GM19328 (cell line): ENCODE measurements around the gene COASY.

Experiments
- ATAC-seq: cut with Tn5 transposase; IDR thresholded peaks from one replicate; pipeline ENCODE4 v1.9.1; 2021; ENCODE audit warnings: mild to moderate bottlenecking, moderate library complexity; ENCODE audit not compliant: unreplicated experiment

COASY gene

DNA sequence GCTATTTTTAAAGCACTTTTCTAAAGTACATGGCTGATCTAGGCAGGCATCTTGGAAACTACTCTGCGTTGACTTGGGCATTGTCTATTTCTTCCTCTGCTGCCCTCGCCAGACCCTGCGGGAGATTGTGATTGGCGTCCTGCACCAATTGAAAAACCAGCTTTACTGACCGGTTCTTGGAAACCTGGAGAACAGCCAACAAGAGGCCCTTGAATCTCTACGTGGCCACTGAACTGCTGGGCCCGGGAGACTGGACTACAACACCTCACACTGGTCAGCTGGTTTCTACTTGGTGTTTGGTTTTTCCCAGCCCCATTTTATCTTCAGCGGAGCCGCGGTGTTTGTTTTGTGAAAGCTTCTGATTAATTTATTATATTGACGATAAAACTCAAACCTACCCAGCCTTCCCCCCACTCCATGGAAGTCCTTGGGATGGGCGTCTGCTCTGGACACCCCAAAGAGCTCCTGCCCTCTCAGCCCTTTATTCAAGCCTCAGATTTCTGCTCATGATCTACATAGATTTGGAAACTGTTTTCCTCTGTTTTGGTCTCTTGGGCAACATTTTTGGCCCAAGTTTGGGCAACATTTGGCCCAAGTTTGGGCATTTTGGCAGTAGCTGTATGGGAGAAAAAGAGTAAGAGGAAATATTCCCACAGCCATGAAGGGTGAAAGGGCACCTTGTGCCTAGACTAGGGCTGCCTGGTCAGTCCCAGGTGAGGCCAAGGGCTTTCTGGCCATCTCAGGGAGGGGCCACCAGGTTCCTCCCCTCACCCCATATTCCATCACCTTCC, 9.7 kb downstream of the COASY start:
- no peak for ATAC-seq

DNA sequence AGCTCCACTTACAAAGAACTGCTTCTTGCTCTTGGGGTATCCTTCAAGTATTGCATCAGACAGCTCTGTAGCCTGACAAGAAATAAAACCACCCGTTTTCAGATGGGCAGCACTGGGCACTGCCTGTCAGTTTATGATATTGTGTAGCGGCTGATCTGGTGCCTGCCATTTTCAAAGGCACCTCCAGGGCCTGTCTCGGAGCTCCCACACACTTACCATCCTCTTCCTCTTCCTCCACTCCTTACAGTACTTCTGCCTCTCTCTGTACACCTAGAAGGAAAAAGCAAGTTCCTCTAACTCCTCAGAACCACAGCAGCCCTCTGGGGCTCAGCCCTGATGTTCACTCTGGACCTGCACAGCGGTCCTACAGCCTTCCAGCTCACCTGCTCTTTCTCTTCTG, 11.1 kb downstream of the COASY start:
- no peak for ATAC-seq

DNA sequence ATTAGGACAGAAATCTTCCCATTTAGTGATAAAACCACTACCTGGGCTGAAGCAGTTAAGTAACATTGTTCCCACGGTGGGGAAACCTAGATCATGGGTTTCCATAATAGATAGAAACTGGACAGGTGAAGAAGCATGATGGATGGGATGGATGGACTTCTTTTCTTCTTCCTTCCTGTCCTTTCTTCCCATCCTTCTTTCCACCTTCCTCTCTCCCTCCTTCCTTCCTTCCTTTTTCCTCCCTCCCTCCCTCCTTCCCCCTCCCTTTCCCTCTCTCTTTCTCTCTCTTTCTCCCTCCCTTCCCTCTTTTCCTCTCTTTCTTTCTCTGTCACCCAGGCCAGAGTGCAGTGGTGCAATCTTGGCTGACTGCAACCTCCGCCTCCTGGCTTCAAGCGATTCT, 12.5 kb downstream of the COASY start:
- no peak for ATAC-seq

DNA sequence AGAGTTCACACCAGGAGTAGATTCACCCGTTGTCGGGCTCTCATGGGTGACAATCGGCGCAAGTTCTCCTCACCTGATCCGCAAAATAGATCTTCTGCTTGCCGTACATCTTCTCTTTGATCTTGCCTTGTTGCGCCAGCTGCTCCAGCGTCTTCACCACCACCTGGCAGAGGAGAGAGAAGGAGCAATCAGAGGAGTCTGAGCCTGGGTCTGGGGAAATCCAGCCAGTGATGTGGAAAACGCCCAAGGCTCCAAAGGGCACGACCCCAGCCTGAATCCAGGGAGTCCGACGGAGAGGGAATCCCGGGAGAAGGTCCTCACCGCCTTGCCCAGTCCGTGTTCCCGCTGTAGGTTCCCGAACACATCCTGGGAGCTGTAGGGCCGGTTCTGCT, 15.2 kb downstream of the COASY start:
- no peak for ATAC-seq

DNA sequence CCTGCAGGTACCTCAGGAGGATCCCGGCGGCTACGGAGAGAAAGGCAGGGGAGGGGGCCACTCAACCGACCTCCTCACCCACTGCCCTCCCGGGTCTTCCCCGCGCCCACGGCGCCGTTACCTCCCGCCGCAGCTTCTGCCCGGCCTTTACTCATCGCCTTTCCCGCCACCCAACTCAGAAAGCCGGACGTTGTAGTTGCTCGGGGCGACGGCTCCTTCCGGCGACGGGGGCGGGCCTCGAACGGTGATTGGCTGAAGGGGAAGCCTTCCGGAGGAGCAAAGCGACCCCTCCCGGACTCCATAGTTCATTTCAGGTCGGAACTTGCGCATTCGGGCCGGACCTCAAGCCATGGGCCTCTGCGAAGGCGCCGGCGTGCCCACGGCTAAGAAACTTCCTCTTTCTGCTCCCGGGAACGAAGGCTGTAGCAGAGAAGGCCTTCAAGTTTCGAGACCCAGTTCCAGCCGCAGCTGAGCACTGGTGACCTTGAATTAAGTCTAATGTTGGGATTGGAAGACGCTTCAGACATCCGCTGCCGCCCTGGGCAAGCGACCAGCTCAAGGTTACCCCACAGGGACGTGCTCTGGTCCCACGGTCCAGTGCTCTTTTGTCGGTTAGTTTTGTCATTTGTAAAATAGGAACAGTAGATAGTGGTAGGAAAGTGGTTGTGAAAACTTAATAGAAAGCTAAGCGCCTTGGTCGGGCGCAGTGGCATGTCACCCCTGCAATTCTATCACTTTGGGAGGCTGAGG, 15.8 kb downstream of the COASY start, which contains the start of gene PSMC3IP:
Gene PSMC3IP, minus strand, starts transcription at position 198 of the 750 bp plus-strand sequence. Its CDS starts 43 bp downstream, at position 155.
- ATAC-seq, result peak; percentile 71

DNA sequence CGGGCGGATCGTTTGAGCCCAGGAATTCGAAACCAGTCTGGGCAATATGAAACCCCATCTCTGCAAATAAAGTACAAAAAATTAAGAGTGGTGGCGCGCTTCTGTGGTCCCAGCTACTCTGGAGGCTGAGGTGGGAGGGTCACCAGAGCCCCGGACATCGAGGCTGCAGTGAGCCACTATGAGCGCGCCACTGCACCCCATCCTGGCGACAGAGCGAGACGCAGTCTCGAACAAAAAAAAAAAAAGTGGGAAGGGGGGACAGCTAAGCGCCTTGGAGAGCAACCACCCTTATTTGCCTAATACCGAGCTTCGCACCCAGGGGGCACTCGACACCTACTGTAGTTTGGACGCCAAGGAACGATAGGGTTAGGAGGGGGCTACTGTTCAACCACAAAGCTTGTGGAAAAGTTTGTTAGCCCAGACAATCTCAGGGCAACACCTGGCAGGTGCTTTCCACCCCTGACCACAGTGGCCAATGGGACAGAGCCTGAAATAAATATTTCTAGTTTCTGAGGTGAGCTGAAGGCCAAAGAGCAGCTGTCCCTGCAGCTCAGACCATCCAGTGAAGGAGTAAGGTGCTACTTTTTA, 16.4 kb downstream of the COASY start:
- ATAC-seq, result no peak

DNA sequence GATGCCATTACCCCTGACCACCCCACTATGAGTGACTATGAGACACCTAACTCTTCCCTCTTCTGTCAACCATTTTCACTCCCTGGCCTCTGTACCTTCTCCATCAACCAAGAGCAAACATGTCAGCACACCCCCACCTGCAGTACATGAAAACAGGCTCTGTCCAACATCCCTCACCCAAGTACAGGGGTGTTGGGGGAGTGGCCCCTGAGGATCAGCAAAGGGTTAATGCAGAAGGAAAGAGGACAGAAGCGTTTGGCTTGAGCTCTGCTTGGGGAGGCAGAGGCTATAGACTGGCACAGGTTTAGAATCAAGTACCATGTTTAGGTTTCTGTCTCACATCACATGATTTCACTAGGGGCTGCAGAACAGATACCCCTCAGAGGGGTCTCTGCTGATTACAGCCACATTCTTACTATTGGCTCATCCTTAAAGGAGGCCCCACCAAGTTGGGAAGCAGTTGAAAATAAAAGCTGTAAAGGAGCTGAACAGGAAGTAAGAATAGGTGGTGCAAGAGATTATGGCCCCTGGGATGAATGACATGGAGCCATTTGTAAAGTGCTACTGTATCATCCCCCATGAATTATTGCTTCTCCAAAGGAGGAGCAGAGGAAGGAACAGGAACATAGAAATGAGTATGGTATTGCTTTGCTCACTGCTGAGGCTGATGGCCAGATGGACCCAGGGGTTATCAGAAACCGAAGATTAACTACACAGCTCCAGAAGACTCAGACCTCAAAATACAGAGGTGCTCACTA, 18.0 kb downstream of the COASY start:
- no peak for ATAC-seq

DNA sequence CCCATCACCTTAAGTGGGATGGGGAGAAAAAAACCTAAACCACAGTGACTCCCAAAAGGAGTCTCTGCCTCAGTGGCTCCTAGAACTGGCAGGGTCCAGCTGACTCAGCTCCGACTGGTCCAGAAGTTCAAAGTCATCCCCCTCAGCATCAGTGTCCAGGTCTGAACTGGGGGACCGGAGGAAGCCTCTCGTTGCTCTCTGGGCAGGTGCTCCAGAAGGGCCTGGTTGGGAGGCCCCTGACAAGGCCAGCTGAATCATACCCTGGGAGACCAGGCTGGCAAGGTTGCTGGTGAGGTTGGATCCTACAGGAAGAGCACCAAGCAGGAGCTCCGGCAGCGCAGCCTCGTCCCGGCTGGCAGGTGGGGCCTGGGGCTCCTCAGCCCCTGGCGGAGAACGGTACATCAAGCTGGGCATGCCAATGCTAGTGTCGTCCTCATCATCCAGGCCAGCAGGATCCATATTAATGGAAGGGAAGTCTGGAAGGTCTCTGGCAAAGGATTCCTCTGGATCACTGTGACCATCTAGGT, 19.9 kb downstream of the COASY start:
- no peak for ATAC-seq

DNA sequence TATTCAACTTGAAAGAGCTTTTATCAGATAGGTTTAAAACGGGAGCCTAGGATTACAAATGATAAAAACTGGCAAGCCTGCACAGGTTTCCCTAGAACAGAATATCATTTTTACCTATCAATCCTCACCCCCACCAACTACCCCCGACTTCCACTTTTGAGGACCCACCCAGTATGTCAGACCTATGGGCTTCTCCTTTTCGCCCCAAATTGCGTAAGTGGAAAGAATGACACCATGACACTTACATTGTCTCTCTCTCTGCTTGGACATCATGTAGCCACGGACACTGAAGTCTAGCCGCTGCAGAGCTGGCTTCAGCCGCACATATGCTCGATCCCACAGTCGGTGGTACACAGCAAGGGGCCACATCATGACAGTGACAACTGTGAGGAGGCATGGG, 22.9 kb downstream of the COASY start:
- no peak for ATAC-seq

DNA sequence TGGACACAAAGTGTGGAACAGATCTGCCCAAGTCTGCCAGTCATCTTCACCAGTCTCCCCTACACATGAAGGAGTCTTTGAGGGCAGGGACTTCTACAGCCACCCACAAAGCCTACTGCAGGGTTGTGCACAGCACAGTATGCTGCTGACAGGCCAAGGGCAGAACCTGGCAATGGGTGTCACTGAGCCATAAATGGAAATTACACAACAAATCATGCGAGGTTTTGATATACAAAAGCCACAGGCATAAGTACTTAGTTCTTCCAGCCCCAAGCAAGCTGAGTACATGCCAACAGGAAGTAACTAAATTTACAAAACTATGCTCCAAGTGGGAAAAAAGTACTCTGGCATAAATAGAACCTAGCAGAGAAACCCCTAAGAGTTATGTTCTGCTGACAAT, 23.4 kb downstream of the COASY start:
- ATAC-seq, result no peak

DNA sequence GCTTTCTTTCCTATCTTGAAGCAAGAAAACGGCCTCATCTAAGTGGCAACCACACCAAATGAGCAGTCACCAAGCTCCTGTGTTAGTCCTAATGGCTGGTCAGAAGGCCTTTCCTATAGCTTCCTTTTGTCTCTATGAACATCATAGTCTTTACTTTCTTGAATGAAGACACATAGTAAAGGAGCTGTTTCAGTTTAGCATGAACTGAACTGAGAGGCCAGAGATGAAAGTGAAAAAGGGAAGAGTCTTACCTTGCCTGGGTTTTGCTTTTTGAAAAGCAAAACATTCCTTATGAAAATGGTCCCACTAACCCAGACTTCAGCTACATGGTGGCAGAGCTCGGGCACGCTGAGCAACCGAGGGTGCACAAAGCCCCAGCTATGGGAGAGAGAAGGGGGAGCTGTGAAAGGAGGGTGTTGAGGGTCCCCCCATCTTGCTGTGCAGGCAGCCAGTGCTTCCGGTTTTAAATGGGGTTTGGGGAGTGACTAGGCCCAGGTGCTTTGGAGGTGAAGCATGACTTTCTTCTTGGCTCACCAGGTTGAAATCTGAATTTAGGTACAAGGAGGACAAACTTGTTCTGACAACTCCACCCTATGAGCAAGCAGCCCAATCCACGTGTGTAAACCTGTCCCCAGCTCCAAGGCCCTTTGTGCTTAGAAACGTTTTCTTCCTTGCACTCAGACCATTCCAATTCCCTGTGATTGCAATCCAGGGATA, 24.7 kb downstream of the COASY start:
- ATAC-seq, result no peak

DNA sequence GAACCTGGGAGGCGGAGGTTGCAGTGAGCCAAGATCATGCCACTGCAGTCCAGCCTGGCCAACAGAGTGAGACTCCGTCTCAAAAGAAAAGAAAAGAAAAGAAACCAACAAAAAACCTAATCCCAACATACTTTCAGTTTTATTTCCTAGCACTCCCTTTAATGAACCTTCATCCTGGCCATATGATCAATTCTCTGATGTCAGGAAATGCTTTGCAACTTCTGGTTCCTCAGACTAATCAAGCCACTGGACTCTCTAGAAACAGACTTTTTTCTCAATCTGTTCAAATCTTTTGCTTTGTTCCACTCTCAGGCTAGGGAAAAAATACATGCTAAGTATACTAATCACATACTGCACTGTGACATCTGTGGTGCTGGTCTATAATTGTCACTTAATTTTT, 28.9 kb downstream of the COASY start:
- no peak for ATAC-seq

DNA sequence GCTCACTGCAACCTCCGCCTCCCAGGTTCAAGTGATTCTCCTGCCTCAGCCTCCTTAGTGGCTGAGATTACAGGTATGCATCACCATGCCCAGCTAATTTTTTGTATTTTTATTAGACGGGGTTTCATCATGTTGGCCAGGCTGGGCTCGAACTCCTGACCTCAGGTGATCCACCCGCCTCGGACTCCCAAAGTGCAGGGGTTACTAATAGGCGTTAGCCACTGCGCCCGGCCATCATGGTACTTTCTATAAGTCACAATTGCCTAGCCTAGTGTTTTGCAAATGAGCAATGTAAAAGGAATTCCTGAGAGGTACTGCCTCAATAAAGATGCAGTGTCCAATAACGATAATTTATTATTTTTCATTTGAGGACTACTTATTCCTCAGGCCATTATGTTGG, 29.5 kb downstream of the COASY start:
- ATAC-seq, result no peak

DNA sequence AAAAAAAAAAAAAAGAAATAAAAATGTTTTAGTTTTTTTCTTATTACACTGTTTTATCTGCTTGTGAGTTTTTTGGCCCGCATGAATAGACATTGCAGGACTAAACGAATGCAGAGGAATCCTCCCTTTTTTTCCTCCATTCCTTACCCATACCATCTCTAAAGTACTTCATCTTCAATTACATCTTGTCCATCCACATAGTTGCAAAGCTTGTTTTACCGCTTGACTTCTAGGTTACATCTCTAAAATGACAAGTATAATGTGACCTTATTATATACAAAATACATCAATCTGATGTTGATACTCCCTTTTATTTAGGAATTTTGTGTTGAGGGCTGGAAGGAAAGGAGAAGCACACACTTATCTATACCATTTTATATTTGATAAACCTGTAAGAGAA, 34.4 kb downstream of the COASY start:
- no peak for ATAC-seq

DNA sequence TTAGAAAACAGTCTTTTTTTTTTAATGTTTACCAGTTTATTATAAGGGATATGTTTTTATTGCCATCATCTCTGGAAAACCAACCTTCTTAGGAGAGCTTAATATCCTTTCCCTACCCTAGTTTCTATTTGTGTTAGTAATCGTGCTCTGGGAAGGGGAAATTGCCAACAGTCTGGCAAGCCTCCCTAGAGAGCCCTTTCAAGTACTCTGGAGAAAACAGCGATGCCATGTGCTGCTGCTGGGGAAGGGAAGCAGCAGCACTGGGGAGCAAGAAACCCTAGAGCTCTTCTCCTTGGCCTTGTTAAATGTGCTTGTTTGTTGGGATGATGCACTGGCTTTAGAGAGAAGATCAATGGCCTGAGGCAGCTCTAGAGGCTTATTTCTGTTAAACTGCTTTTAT, 37.0 kb downstream of the COASY start:
- ATAC-seq, result no peak

DNA sequence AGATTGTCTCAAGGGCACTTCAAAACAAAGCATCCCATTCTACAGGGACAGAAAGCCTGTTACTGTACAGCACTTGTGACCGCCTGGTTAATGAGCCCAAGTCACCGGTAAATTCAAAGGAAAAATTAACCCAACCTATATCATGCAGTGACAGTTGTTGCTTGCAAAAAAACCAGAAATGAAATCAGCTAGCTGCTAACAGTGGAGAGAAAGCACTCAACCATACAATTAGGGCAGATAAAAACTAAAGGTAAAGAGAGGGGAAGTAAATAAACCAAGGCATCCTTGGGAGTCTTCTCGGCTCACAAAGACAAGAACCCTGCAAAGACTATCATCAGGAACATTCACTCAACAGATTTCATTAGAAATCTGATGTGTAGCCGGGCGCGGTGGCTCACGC, 41.4 kb downstream of the COASY start:
- no peak for ATAC-seq

DNA sequence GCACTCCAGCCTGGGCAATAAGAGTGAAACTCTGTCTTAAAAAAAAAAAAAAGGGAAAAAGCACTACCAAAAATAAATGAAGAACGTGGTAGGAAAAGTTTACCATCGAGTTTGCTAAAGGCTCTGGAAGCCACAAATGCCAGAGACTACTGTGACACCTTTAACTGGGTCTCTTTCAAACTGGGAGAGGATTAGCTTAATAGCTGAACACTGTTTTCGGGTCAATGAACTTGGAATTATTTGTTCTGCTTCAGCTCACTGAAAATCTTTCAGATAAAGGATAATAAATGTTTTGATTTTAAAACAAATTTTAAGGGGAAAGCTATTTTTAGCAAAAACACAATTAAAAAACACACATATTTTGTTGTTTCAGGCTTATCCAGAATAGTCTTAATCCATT, 45.8 kb downstream of the COASY start:
- ATAC-seq, result no peak

DNA sequence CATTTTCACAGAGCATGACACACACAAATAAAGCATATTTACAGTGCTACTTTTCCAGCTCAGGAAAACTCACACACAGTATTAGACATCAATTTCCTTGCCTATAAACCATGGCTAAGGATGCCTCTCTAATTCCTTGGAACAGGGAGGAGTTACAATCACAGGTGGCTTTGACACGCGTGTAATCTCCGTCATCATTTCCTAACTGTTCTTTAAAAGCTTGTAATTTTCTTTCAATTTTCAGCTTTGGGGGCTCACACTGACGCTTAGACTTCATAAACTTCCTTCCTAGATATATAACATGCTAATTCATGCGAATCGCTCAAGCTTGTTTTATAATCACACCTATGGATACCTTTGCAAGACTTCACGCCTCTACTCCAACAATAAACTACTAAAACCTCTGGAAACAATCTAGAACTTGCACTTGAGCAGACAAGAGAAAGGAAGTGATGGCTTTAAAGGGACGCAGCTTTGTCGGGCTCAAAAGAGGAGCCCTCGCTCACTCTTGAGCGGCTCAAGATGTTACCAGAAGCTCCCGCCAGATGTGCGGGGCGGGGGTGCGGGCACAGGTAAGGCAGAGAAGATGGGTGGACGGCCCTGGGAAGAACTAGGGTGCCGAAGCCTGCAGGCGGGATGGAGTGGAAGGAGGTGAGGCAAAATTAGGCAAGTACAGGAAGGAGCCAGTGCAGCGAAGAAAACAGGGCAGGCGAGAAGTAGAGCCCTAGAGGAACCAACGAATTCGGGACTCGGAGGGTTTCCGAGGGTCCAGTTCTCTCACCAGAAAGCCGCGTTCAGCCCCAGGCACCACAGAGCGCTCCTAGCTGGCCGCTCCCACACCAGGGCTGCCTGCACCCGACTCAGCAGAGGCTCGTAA, 46.6 kb downstream of the COASY start:
- peak; percentile 20 for ATAC-seq

DNA sequence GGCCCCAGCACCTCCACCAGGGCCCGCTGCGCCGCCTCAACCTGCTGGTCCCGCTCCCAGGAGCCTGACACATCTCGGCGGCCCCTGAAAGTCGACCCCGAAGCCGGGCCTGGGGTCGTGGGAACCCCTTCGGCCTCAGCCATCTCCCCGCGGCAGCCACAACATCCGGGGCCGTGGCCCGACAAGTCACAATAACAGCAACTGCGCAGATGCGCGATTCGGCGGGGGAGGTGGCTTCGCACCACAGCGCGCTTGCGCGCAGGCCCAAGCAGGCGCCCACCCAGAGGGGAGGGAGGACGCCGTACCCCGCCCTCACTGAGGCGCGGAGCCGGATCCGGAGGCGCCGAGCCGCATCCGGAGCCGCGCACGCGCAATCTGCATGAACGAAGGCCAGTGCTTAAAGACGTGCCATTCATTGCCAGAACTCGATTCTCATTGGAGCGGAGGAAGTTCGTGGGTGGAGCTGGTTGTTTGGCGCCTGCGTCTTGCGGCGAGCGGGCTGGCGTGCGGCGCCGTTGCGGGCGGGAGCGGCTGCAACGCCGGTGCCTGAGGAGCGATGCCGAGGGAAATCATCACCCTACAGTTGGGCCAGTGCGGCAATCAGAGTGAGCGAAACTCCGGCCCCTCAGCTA, 47.4 kb downstream of the COASY start, which contains the start of the genes RETREG3 and TUBG1:
Gene RETREG3, minus strand, starts transcription at position 193 of the 632 bp plus-strand sequence. Its CDS starts 50 bp downstream, at position 143.
Gene TUBG1, plus strand, starts transcription at position 502 of the 632 bp plus-strand sequence. Its CDS starts 55 bp downstream, at position 557.
- peak; percentile 80 for ATAC-seq
